Astrocyte (in vitro differentiated cells and primary cell): ENCODE measurements around the gene KCNQ1. TPM values are rescaled to one million over a fixed set of nuclear protein-coding genes. Genes with fewer than 3 reads are reported as not detected.

Experiments
- DNase-seq: peaks from one replicate; pipeline ENCODE4 v3.0.0-alpha.2; 2010; ENCODE audit warnings: low read depth
- FAIRE-seq: peaks from 2 replicates; lab custom pipeline; 2011; peaks lifted over from hg19 to GRCh38; lab: Jason Lieb, UNC
- H2AFZ ChIP-seq: 2 replicates; pipeline ENCODE4 v1.6.0; 2012; ENCODE audit warnings: low read depth, low read length, inconsistent platforms
- H3K27ac ChIP-seq: 2 replicates; pipeline ENCODE4 v1.5.1; 2011; ENCODE audit warnings: low read depth, low read length, inconsistent platforms
- H3K27me3 ChIP-seq: 2 replicates; pipeline ENCODE4 v1.6.0; 2011; ENCODE audit warnings: low read length, inconsistent platforms; ENCODE audit not compliant: insufficient read depth
- H3K36me3 ChIP-seq: 2 replicates; pipeline ENCODE4 v1.5.1; 2011; ENCODE audit warnings: low read length, inconsistent platforms; ENCODE audit not compliant: insufficient read depth
- H3K4me1 ChIP-seq: 2 replicates; pipeline ENCODE4 v1.5.1; 2011; ENCODE audit warnings: low read length, inconsistent platforms; ENCODE audit not compliant: insufficient read depth
- H3K4me2 ChIP-seq: 2 replicates; pipeline ENCODE4 v1.6.0; 2012; ENCODE audit warnings: low read length, inconsistent platforms
- H3K4me3 ChIP-seq: 2 replicates; pipeline ENCODE4 v1.5.1; 2011; ENCODE audit warnings: low read depth, mild to moderate bottlenecking, low read length, inconsistent platforms; ENCODE audit not compliant: insufficient read depth
- H3K79me2 ChIP-seq: 2 replicates; pipeline ENCODE4 v1.6.0; 2012; ENCODE audit warnings: mild to moderate bottlenecking, low read length, inconsistent platforms; ENCODE audit not compliant: insufficient read depth
- H3K9ac ChIP-seq: 2 replicates; pipeline ENCODE4 v1.6.0; 2012; ENCODE audit warnings: mild to moderate bottlenecking, low read length, inconsistent platforms
- H3K9me3 ChIP-seq: 2 replicates; pipeline ENCODE4 v1.5.1; 2012; ENCODE audit warnings: low read depth, mild to moderate bottlenecking, low read length, inconsistent platforms; ENCODE audit not compliant: insufficient read depth
- H4K20me1 ChIP-seq: 2 replicates; pipeline ENCODE4 v1.6.0; 2012; ENCODE audit warnings: low read length, inconsistent platforms; ENCODE audit not compliant: insufficient read depth
- H3K27ac Mint-ChIP-seq: one replicate; pipeline ENCODE4 v1.8.0; 2021; ENCODE audit warnings: mild to moderate bottlenecking, mixed read lengths; ENCODE audit not compliant: unreplicated experiment
- H3K27me3 Mint-ChIP-seq: one replicate; pipeline ENCODE4 v1.8.0; 2021; ENCODE audit warnings: low read depth, mixed read lengths; ENCODE audit not compliant: unreplicated experiment
- H3K36me3 Mint-ChIP-seq: one replicate; pipeline ENCODE4 v1.8.0; 2021; ENCODE audit warnings: low read depth, mixed read lengths; ENCODE audit not compliant: unreplicated experiment
- H3K4me1 Mint-ChIP-seq: one replicate; pipeline ENCODE4 v1.8.0; 2021; ENCODE audit warnings: low read depth, mixed read lengths; ENCODE audit not compliant: unreplicated experiment
- H3K4me3 Mint-ChIP-seq: one replicate; pipeline ENCODE4 v1.8.0; 2021; ENCODE audit warnings: mild to moderate bottlenecking, moderate library complexity, mixed read lengths; ENCODE audit not compliant: unreplicated experiment
- H3K9me3 Mint-ChIP-seq: one replicate; pipeline ENCODE4 v1.8.0; 2021; ENCODE audit warnings: mild to moderate bottlenecking, mixed read lengths; ENCODE audit not compliant: unreplicated experiment
- EZH2 ChIP-seq: IDR thresholded peaks from 2 replicates; pipeline ENCODE4 v1.6.1; 2012; ENCODE audit warnings: mild to moderate bottlenecking, low read length, inconsistent platforms; ENCODE audit not compliant: insufficient read depth
- total RNA-seq: library from RNA; stranded (reverse); gene quantifications from 2 replicates; pipeline ENCODE4 v1.2.1, GENCODE V29; 2021
- TF ChIP-seq, protein P1 (sequence below): IDR thresholded peaks from 2 replicates; pipeline ENCODE4 v1.5.1; 2011; ENCODE audit warnings: low read depth, mild to moderate bottlenecking, inconsistent platforms, low read length, moderate library complexity; ENCODE audit not compliant: insufficient read depth

Gene KCNQ1
- total RNA-seq, 1 donor from 2014 or later: not detected

DNA sequence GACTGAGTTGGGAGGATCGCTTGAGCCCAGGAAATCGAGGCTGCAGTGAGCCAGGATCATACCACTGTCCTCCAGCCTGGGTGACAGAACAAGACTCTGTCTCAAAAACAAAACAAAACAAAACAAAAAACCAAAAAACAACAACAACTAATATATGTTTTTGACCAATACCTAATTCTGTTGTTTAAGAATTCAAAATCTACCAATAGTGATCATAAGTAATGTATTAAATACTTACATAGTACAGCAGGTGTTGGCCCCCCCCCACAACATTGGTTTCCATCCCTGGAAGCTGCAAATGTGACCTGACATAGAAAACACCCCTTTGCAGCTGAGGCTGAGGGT is 74.7 kb downstream of the KCNQ1 start:
- H3K79me2 ChIP-seq: no peaks in the 10 kb centered on the region
- TF ChIP-seq EZH2: no peak
- TF ChIP-seq, protein P1, sequence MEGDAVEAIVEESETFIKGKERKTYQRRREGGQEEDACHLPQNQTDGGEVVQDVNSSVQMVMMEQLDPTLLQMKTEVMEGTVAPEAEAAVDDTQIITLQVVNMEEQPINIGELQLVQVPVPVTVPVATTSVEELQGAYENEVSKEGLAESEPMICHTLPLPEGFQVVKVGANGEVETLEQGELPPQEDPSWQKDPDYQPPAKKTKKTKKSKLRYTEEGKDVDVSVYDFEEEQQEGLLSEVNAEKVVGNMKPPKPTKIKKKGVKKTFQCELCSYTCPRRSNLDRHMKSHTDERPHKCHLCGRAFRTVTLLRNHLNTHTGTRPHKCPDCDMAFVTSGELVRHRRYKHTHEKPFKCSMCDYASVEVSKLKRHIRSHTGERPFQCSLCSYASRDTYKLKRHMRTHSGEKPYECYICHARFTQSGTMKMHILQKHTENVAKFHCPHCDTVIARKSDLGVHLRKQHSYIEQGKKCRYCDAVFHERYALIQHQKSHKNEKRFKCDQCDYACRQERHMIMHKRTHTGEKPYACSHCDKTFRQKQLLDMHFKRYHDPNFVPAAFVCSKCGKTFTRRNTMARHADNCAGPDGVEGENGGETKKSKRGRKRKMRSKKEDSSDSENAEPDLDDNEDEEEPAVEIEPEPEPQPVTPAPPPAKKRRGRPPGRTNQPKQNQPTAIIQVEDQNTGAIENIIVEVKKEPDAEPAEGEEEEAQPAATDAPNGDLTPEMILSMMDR: no peak
- peaks cover 45% of the 10 kb centered on the region for H3K27me3 Mint-ChIP-seq

GRCh38 chr11:2519862-2520735 is 75.3 kb downstream of the KCNQ1 start:
- peaks cover 4% of the 10 kb centered on the region for H3K27me3 ChIP-seq
- Mint-ChIP-seq H3K36me3 (no peaks in the 10 kb centered on the region), H3K27me3 (peaks cover 47% of the 10 kb centered on the region), H3K9me3 (no peaks in the 10 kb centered on the region), H3K27ac (no peak overlapping the region), H3K4me1 (no peaks in the 10 kb centered on the region), H3K4me3 (no peak overlapping the region)
- no peaks in the 10 kb centered on the region for H3K79me2 ChIP-seq
- TF ChIP-seq EZH2: no peak
- TF ChIP-seq, protein P1: no peak
- no peaks in the 10 kb centered on the region for H3K9me3 ChIP-seq
- no peak overlapping the region for H3K9ac ChIP-seq
- FAIRE-seq (no peak), DNase-seq (no peak)
- no peak overlapping the region for H2AFZ ChIP-seq
- no peak overlapping the region for H3K4me3 ChIP-seq
- no peak overlapping the region for H3K4me2 ChIP-seq
- no peak overlapping the region for H3K27ac ChIP-seq
- no peaks in the 10 kb centered on the region for H4K20me1 ChIP-seq
- H3K36me3 ChIP-seq: no peaks in the 10 kb centered on the region
- no peaks in the 10 kb centered on the region for H3K4me1 ChIP-seq

More for the DNA sequence above, 74.7 kb downstream of the KCNQ1 start:
- Mint-ChIP-seq H3K27ac (no peak overlapping the region), H3K4me1 (no peaks in the 10 kb centered on the region), H3K9me3 (no peaks in the 10 kb centered on the region), H3K4me3 (no peak overlapping the region), H3K36me3 (no peaks in the 10 kb centered on the region)
- Histone ChIP-seq H2AFZ (no peak overlapping the region), H4K20me1 (no peaks in the 10 kb centered on the region), H3K9ac (no peak overlapping the region), H3K4me1 (no peaks in the 10 kb centered on the region), H3K9me3 (no peaks in the 10 kb centered on the region), H3K36me3 (no peaks in the 10 kb centered on the region), H3K4me2 (no peak overlapping the region), H3K27ac (no peak overlapping the region), H3K4me3 (no peak overlapping the region), H3K27me3 (peaks cover 4% of the 10 kb centered on the region)
- FAIRE-seq: no peak
- DNase-seq: no peak

- no peak overlapping the region for H3K27ac ChIP-seq
- no peaks in the 10 kb centered on the region for H3K4me1 ChIP-seq
- Mint-ChIP-seq H3K36me3 (no peaks in the 10 kb centered on the region), H3K27me3 (peaks cover 52% of the 10 kb centered on the region), H3K9me3 (no peaks in the 10 kb centered on the region), H3K4me1 (no peaks in the 10 kb centered on the region), H3K4me3 (no peak overlapping the region), H3K27ac (no peak overlapping the region)
- DNase-seq: no peak
- H3K4me3 ChIP-seq: no peak overlapping the region
- FAIRE-seq: no peak
- no peak for TF ChIP-seq EZH2
- TF ChIP-seq, protein P1: no peak
- H3K9ac ChIP-seq: no peak overlapping the region
- H3K4me2 ChIP-seq: no peak overlapping the region
- H3K36me3 ChIP-seq: no peaks in the 10 kb centered on the region
- H2AFZ ChIP-seq: no peak overlapping the region
- H3K9me3 ChIP-seq: no peaks in the 10 kb centered on the region
- no peaks in the 10 kb centered on the region for H4K20me1 ChIP-seq
- H3K79me2 ChIP-seq: no peaks in the 10 kb centered on the region
- peaks cover 9% of the 10 kb centered on the region for H3K27me3 ChIP-seq
These were observed 75.9 kb downstream of the KCNQ1 start for GRCh38 chr11:2520736-2521035.
